ENCODE results near the gene PTPRF. TPM values are rescaled to one million over a fixed set of nuclear protein-coding genes. Genes with fewer than 3 reads are reported as not detected.

PTPRF gene
- total RNA-seq, 1 experiment from 2014 or later, result 110 TPM

- Histone ChIP-seq H3K36me3 (ENCODE audit: insufficient read depth, low read length, poor library complexity, severe bottlenecking) (peaks cover 1% of the 10 kb centered on the region), H3K4me1 (ENCODE audit: insufficient read depth, low read length, poor library complexity, severe bottlenecking) (peaks cover 6% of the 10 kb centered on the region), H3K27ac (ENCODE audit: low read depth, low read length, poor library complexity, severe bottlenecking) (no peak overlapping the region), H3K4me3 (ENCODE audit: low read depth, low read length, poor library complexity, severe bottlenecking) (no peak overlapping the region), H3K27me3 (replicated peaks; ENCODE audit: insufficient read depth, low read depth, low read length, poor library complexity) (no peaks in the 10 kb centered on the region), H3K9me3 (ENCODE audit: low read depth, low read length, poor library complexity, severe bottlenecking) (no peaks in the 10 kb centered on the region)
- DNase-seq (ENCODE audit: low spot score), result peak; percentile 78
- ChIA-PET CTCF (no interaction called here), POLR2A (ENCODE audit: low non-redundant PET) (no interaction called here)
- no TSS peak for BruUV-seq (replicated peaks)
- intact Hi-C loops (cut with micrococcal nuclease; ENCODE audit: unreplicated experiment), result no loop called here
- TF ChIP-seq CTCF (conservative IDR thresholded peaks at IDR 0.05; ENCODE audit: low read depth, low read length), result no peak
- TF ChIP-seq EZH2 (IDR thresholded peaks at IDR 0.05; ENCODE audit: borderline replicate concordance, low read depth, low read length, poor library complexity, severe bottlenecking), result no peak
These were observed 15.2 kb downstream of the PTPRF start for GRCh38 chr1:43545695-43546387.

GRCh38 chr1:43546388-43547100 is 15.9 kb downstream of the PTPRF start:
- intact Hi-C loops (cut with micrococcal nuclease; ENCODE audit: unreplicated experiment), result no loop called here
- Histone ChIP-seq H3K27me3 (replicated peaks; ENCODE audit: insufficient read depth, low read depth, low read length, poor library complexity) (no peaks in the 10 kb centered on the region), H3K4me3 (ENCODE audit: low read depth, low read length, poor library complexity, severe bottlenecking) (no peak overlapping the region), H3K36me3 (ENCODE audit: insufficient read depth, low read length, poor library complexity, severe bottlenecking) (no peaks in the 10 kb centered on the region), H3K27ac (ENCODE audit: low read depth, low read length, poor library complexity, severe bottlenecking) (no peak overlapping the region), H3K4me1 (ENCODE audit: insufficient read depth, low read length, poor library complexity, severe bottlenecking) (peaks cover 6% of the 10 kb centered on the region), H3K9me3 (ENCODE audit: low read depth, low read length, poor library complexity, severe bottlenecking) (no peaks in the 10 kb centered on the region)
- ChIA-PET CTCF (no interaction called here), POLR2A (ENCODE audit: low non-redundant PET) (no interaction called here)
- no peak for TF ChIP-seq CTCF (conservative IDR thresholded peaks at IDR 0.05; ENCODE audit: low read depth, low read length)
- no peak for TF ChIP-seq EZH2 (IDR thresholded peaks at IDR 0.05; ENCODE audit: borderline replicate concordance, low read depth, low read length, poor library complexity, severe bottlenecking)
- BruUV-seq (replicated peaks), result no TSS peak
- DNase-seq (ENCODE audit: low spot score), result no peak

GRCh38 chr1:43547538-43548072 is 16.9 kb downstream of the PTPRF start:
- no peaks in the 10 kb centered on the region for H3K27me3 ChIP-seq (replicated peaks; ENCODE audit: insufficient read depth, low read depth, low read length, poor library complexity)
- H3K4me1 ChIP-seq (ENCODE audit: insufficient read depth, low read length, poor library complexity, severe bottlenecking), result peaks cover 6% of the 10 kb centered on the region
- TF ChIP-seq CTCF (conservative IDR thresholded peaks at IDR 0.05; ENCODE audit: low read depth, low read length) (no peak), EZH2 (IDR thresholded peaks at IDR 0.05; ENCODE audit: borderline replicate concordance, low read depth, low read length, poor library complexity, severe bottlenecking) (no peak)
- intact Hi-C loops (cut with micrococcal nuclease; ENCODE audit: unreplicated experiment), result no loop called here
- CTCF ChIA-PET, result no interaction called here
- POLR2A ChIA-PET (ENCODE audit: low non-redundant PET), result no interaction called here
- H3K27ac ChIP-seq (ENCODE audit: low read depth, low read length, poor library complexity, severe bottlenecking), result no peak overlapping the region
- H3K4me3 ChIP-seq (ENCODE audit: low read depth, low read length, poor library complexity, severe bottlenecking), result no peak overlapping the region
- no TSS peak for BruUV-seq (replicated peaks)
- no peaks in the 10 kb centered on the region for H3K36me3 ChIP-seq (ENCODE audit: insufficient read depth, low read length, poor library complexity, severe bottlenecking)
- H3K9me3 ChIP-seq (ENCODE audit: low read depth, low read length, poor library complexity, severe bottlenecking), result no peaks in the 10 kb centered on the region
- no peak for DNase-seq (ENCODE audit: low spot score)
